Upper lobe of left lung (tissue), 4 donors: Measurements from ENCODE around the gene MUL1.

ENCODE experiments used
- CTCF ChIP-seq, 6 experiments: fragments of 450-650 bp in 4 of 6; fragments of 200-600 bp in 2 of 6; sonication (generic) in 2 of 6; IDR thresholded peaks; one replicate each; pipeline ENCODE4 v1.5.1; 2016 to 2019; ENCODE audit warnings: antibody characterized with exemption in 6 of 6
- POLR2A ChIP-seq, 4 donors: fragments of 450-650 bp; IDR thresholded peaks; one replicate each; pipeline ENCODE4 v1.5.1; 2016 to 2017; ENCODE audit warnings: antibody characterized with exemption in 4 of 4, mild to moderate bottlenecking in 2 of 4

- TF ChIP-seq CTCF (IDR thresholded peaks at IDR 0.05) (no peak), POLR2A (IDR thresholded peaks at IDR 0.05) (no peak)
Measured at GRCh38 chr1:20530306-20530705, 22.4 kb upstream of the MUL1 start.
